GM23248 (cell line): ENCODE measurements around the gene SERP2. TPM values are rescaled to one million over a fixed set of nuclear protein-coding genes. Genes with fewer than 3 reads are reported as not detected.

Source experiments
- DNase-seq: peaks from one replicate; pipeline ENCODE4 v3.0.0-alpha.2; 2015
- H2AFZ ChIP-seq: fragments of 200-600 bp; sonication (generic); 2 replicates; pipeline ENCODE4 v1.6.1; 2016; ENCODE audit warnings: antibody characterized with exemption
- H3F3A ChIP-seq: fragments of 200-600 bp; sonication (generic); 2 replicates; pipeline ENCODE4 v1.6.1; 2016; ENCODE audit warnings: mild to moderate bottlenecking, antibody characterized with exemption, mixed run types; ENCODE audit not compliant: insufficient read depth
- H3K27ac ChIP-seq: fragments of 200-600 bp; sonication (generic); 2 replicates; pipeline ENCODE4 v1.5.1; 2016; ENCODE audit warnings: mild to moderate bottlenecking
- H3K27me3 ChIP-seq: fragments of 200-600 bp; sonication (generic); replicated peaks from 2 replicates; pipeline ENCODE4 v1.6.1; 2016; ENCODE audit warnings: mild to moderate bottlenecking; ENCODE audit not compliant: insufficient read depth
- H3K36me3 ChIP-seq: fragments of 200-600 bp; sonication (generic); 2 replicates; pipeline ENCODE4 v1.6.1; 2016; ENCODE audit warnings: low read depth, mild to moderate bottlenecking
- H3K4me1 ChIP-seq: fragments of 200-600 bp; sonication (generic); 2 replicates; pipeline ENCODE4 v1.6.1; 2016; ENCODE audit warnings: mild to moderate bottlenecking; ENCODE audit not compliant: insufficient read depth
- H3K4me2 ChIP-seq: fragments of 200-600 bp; sonication (generic); one replicate; pipeline ENCODE4 v1.6.1; 2016; ENCODE audit warnings: mild to moderate bottlenecking; ENCODE audit not compliant: unreplicated experiment
- H3K4me3 ChIP-seq: fragments of 200-600 bp; sonication (generic); 2 replicates; pipeline ENCODE4 v1.5.1; 2016; ENCODE audit warnings: mild to moderate bottlenecking
- H3K79me2 ChIP-seq: fragments of 200-600 bp; sonication (generic); 2 replicates; pipeline ENCODE4 v1.6.1; 2016; ENCODE audit warnings: mild to moderate bottlenecking; ENCODE audit not compliant: insufficient read depth
- H3K9ac ChIP-seq: fragments of 200-600 bp; sonication (generic); 2 replicates; pipeline ENCODE4 v1.6.1; 2016; ENCODE audit warnings: mild to moderate bottlenecking
- H3K9me2 ChIP-seq: fragments of 200-600 bp; sonication (generic); 2 replicates; pipeline ENCODE4 v1.6.1; 2016; ENCODE audit warnings: mixed run types, mild to moderate bottlenecking, moderate library complexity; ENCODE audit not compliant: insufficient read depth
- H3K9me3 ChIP-seq: fragments of 200-600 bp; sonication (generic); one replicate; pipeline ENCODE4 v1.6.1; 2017; ENCODE audit warnings: low read depth
- H4K20me1 ChIP-seq: fragments of 200-600 bp; sonication (generic); 2 replicates; pipeline ENCODE4 v1.6.0; 2016; ENCODE audit not compliant: insufficient read depth
- EZH2 ChIP-seq: fragments of 200-600 bp; sonication (generic); IDR thresholded peaks from 2 replicates; pipeline ENCODE4 v1.6.1; 2018; ENCODE audit warnings: antibody characterized with exemption, mild to moderate bottlenecking; ENCODE audit not compliant: insufficient read depth, poor library complexity, severe bottlenecking
- EZH2phosphoT487 ChIP-seq: fragments of 200-600 bp; sonication (generic); IDR thresholded peaks from 2 replicates; pipeline ENCODE4 v1.6.1; 2018; ENCODE audit warnings: antibody characterized with exemption, moderate library complexity, mild to moderate bottlenecking, low read depth; ENCODE audit not compliant: insufficient read depth
- WGBS, 2 experiments: methylation state at CpG; one replicate each; pipeline ENCODE4 v1.1.6; 2015 to 2017; ENCODE audit warnings: low lambda C conversion rate in 2 of 2, low coverage in 1 of 2; ENCODE audit errors: missing lambda C conversion rate in 2 of 2; 5-methylcytosine and 5-hydroxymethylcytosine counted together
- in situ Hi-C: fragments of 300-500 bp; cut with MboI; formaldehyde crosslinking; loops from 2 replicates; pipeline ENCODE4 v1.15.0; 2020
- polyA plus RNA-seq: library from polyadenylated mRNA; unstranded; fragments of >200 nt; fragmentation: Nextera tagmentation; extraction: Ambion mirVana; gene quantifications from 2 replicates; pipeline ENCODE4 v1.2.1, GENCODE V29; 2016
- total RNA-seq: library from RNA; depleted of rRNA; stranded (reverse); fragments of >200 nt; shearing (Covaris generic); gene quantifications from 2 replicates; pipeline ENCODE4 v1.2.3, GENCODE V29; 2014

Gene SERP2
- total and polyA plus RNA-seq, 2 experiments from 2014 or later, result 2.8 to 3.2 TPM

DNA sequence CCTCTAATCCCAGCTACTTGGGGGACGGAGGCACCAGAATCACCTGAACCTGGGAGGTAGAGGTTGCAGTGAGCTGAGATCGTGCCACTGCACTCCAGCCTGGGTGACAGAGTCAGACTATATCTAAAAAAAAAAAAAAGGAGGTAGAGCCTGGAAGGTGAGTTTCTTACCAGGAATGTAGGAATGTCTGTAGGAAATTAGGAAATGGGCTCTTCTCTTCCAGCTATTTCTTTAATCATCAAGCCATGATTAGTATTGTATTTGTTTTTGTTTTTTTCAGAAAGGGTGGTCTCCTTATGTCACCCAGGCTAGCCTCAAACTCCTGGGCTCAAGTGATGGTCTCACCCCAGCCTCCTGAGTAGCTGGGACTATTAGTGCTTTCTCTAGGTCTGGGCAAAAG, 26.3 kb upstream of the SERP2 start:
- no peak overlapping the region for H3K4me3 ChIP-seq
- 60 to 66% methylated on average over 2 of the region's 2 CpGs for WGBS, 2 experiments
- no peaks in the 10 kb centered on the region for H4K20me1 ChIP-seq
- H3K27ac ChIP-seq, result no peak overlapping the region
- peaks cover 10% of the 10 kb centered on the region; the same call in 1 of the 2 replicates for H3K4me1 ChIP-seq
- H3K79me2 ChIP-seq, result no peaks in the 10 kb centered on the region
- H3K9me3 ChIP-seq, result no peaks in the 10 kb centered on the region
- no peak for TF ChIP-seq EZH2
- TF ChIP-seq EZH2phosphoT487, result no peak
- in situ Hi-C loops, result no loop called here
- no peaks in the 10 kb centered on the region; the same call in 1 of the 2 replicates for H3F3A ChIP-seq
- DNase-seq, result peak; percentile 32
- H3K27me3 ChIP-seq, result no peaks in the 10 kb centered on the region
- H3K9me2 ChIP-seq, result no peaks in the 10 kb centered on the region
- H3K4me2 ChIP-seq, result no peak overlapping the region
- no peaks in the 10 kb centered on the region for H3K36me3 ChIP-seq
- H2AFZ ChIP-seq, result no peak overlapping the region
- H3K9ac ChIP-seq, result no peak overlapping the region

GRCh38 chr13:44347949-44348348, 25.7 kb upstream of the SERP2 start:
- Histone ChIP-seq H3K27me3 (no peaks in the 10 kb centered on the region), H3K9ac (no peak overlapping the region), H3K9me3 (no peaks in the 10 kb centered on the region), H3K4me1 (peaks cover 10% of the 10 kb centered on the region; the same call in 1 of the 2 replicates), H2AFZ (no peak overlapping the region), H3K9me2 (no peaks in the 10 kb centered on the region), H3K4me3 (no peak overlapping the region), H4K20me1 (no peaks in the 10 kb centered on the region), H3K36me3 (no peaks in the 10 kb centered on the region), H3K27ac (no peak overlapping the region), H3K4me2 (no peak overlapping the region), H3F3A (no peaks in the 10 kb centered on the region; the same call in 1 of the 2 replicates), H3K79me2 (no peaks in the 10 kb centered on the region)
- TF ChIP-seq EZH2phosphoT487 (no peak), EZH2 (no peak)
- 47 to 51% methylated on average over 3 of the region's 3 CpGs for WGBS, 2 experiments
- in situ Hi-C loops, result no loop called here
- peak; percentile 35 for DNase-seq

DNA sequence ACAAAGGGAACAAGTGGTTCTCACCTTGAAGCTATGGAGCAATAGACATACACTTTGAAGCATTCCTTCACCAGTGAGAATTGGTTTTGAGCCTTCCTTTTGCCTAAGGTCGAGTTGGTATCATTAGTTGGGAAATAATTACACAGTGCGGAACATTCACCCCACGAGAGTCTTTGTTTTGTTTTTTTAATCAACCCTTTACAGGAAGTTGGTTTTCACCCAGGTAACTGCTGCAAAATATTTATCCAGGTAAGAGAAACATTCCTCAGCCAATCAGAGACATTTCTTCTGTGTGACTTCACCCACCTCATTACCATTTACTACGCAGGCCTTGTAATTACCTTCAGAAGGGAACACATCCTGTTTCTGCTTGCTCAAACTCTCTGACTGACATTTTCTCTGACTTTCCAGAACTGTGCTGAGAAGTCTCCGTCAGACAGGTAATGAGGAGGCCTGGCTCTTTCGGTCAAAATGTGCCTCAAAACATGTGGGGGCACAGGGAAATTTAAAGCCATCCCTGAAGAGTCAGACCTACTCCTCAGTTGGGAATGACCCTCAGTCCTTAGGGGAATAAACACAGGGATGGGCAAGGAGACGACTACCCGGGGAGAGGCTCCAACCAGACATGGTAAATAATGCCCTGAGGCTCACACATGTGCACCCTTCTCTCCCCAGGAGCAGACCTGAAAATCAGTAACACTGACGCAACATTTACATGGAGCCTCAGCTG, 22.7 kb upstream of the SERP2 start:
- Histone ChIP-seq H3K36me3 (no peaks in the 10 kb centered on the region), H3K9me3 (no peaks in the 10 kb centered on the region), H3K27me3 (no peaks in the 10 kb centered on the region), H3K4me3 (no peak overlapping the region), H3K9ac (no peak overlapping the region), H3K27ac (no peak overlapping the region), H3K4me2 (no peak overlapping the region), H3F3A (no peaks in the 10 kb centered on the region; the same call in 1 of the 2 replicates), H2AFZ (no peak overlapping the region), H4K20me1 (no peaks in the 10 kb centered on the region), H3K9me2 (no peaks in the 10 kb centered on the region), H3K79me2 (no peaks in the 10 kb centered on the region), H3K4me1 (peaks cover 10% of the 10 kb centered on the region; the same call in 1 of the 2 replicates)
- 82 to 92% methylated on average over 8 to 9 of the region's 9 CpGs for WGBS, 2 experiments
- in situ Hi-C loops, result no loop called here
- no peak for DNase-seq
- TF ChIP-seq EZH2 (no peak), EZH2phosphoT487 (no peak)

DNA sequence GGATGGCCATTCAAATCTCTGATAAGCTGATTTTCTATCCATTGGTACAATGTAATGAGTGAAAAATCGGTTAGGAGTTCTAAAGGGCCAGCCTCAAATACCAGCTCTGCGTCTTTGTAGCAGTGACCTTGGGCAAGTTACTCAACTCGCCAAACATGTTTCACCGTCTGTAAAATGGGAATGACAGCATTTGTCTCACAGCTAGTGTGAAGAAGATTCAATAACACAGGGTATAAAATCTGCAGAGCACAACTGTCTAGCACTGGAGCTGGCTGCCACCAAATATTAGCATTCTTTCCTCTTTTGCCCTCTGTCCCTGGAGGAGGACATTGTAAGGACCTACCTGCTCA, 22.1 kb upstream of the SERP2 start:
- no peaks in the 10 kb centered on the region for H3K36me3 ChIP-seq
- TF ChIP-seq EZH2phosphoT487 (no peak), EZH2 (no peak)
- H3K9me3 ChIP-seq, result no peaks in the 10 kb centered on the region
- H3K27ac ChIP-seq, result no peak overlapping the region
- in situ Hi-C loops, result no loop called here
- no peak overlapping the region for H3K9ac ChIP-seq
- H3K27me3 ChIP-seq, result no peaks in the 10 kb centered on the region
- no peaks in the 10 kb centered on the region for H4K20me1 ChIP-seq
- H3K9me2 ChIP-seq, result no peaks in the 10 kb centered on the region
- H3K79me2 ChIP-seq, result no peaks in the 10 kb centered on the region
- DNase-seq, result no peak
- WGBS, 2 experiments, result 99 to 100% methylated on average over 4 of the region's 4 CpGs
- peaks cover 10% of the 10 kb centered on the region; the same call in 1 of the 2 replicates for H3K4me1 ChIP-seq
- H2AFZ ChIP-seq, result no peak overlapping the region
- no peak overlapping the region for H3K4me2 ChIP-seq
- H3K4me3 ChIP-seq, result no peak overlapping the region
- H3F3A ChIP-seq, result no peaks in the 10 kb centered on the region; the same call in 1 of the 2 replicates
